GM13977 (cell line): ENCODE data around the gene LURAP1L.

Experiments
- DNase-seq: peaks from one replicate; pipeline ENCODE4 v3.0.0; 2012; ENCODE audit warnings: low spot score
- in situ Hi-C: fragments of 300-500 bp; cut with MboI; formaldehyde crosslinking; loops from one replicate; pipeline ENCODE4 v1.12.0; 2022; ENCODE audit warnings: low sequenced_read_pairs, low pct_unique_long_range_greater_than_20kb, mixed read lengths, inconsistent platforms; ENCODE audit not compliant: unreplicated experiment
- TF ChIP-seq, protein P1 (sequence below): IDR thresholded peaks from 2 replicates; pipeline ENCODE4 v1.5.1; 2012; ENCODE audit warnings: mild to moderate bottlenecking, control low read depth; ENCODE audit not compliant: insufficient read depth; ENCODE audit errors: extremely low read depth, missing control alignments

Gene LURAP1L

DNA sequence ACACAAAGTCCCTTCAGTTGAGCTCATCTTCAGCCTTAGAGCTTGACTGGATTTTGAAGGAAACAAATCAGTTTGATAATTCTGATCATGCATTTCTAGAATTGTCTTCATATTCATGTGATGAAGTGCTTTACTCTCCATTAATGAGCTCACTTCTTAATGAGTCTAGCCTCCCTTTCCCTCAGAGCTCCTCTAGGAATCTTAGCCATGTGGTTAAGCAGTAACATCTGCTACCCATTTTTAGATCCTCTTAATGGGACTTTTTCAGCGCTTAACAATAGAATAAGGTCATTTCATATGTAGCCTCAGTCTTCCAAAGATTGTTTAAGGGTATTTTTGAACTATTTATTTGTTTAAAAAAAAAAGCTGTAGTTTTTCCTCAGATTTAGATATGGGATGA is 36.9 kb upstream of the LURAP1L start:
- TF ChIP-seq, protein P1, sequence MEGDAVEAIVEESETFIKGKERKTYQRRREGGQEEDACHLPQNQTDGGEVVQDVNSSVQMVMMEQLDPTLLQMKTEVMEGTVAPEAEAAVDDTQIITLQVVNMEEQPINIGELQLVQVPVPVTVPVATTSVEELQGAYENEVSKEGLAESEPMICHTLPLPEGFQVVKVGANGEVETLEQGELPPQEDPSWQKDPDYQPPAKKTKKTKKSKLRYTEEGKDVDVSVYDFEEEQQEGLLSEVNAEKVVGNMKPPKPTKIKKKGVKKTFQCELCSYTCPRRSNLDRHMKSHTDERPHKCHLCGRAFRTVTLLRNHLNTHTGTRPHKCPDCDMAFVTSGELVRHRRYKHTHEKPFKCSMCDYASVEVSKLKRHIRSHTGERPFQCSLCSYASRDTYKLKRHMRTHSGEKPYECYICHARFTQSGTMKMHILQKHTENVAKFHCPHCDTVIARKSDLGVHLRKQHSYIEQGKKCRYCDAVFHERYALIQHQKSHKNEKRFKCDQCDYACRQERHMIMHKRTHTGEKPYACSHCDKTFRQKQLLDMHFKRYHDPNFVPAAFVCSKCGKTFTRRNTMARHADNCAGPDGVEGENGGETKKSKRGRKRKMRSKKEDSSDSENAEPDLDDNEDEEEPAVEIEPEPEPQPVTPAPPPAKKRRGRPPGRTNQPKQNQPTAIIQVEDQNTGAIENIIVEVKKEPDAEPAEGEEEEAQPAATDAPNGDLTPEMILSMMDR: no peak
- DNase-seq: no peak
- in situ Hi-C loops: no loop called here

GRCh38 chr9:12739014-12739652 is 35.7 kb upstream of the LURAP1L start:
- TF ChIP-seq, protein P1: no peak
- DNase-seq: no peak
- in situ Hi-C loops: no loop called here

DNA sequence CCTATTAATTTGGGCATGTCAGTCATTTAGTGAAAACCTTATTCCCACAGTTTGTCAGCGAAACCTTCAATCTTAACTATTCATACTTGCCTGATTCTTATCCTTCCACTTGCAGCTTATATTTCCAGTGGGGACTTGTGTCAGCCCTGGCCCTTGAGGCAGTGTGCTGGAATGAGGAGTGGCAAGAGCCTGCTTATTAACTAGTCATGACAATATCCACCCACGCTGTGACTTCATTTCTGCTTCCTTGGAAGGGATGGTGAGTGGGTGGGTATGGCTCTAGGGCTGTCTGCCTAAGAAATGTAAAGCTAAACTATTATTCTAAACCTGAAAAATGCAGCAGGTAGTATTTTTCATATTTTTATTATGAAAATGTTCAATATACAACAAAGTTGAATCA is 34.0 kb upstream of the LURAP1L start:
- DNase-seq: no peak
- in situ Hi-C loops: no loop called here
- TF ChIP-seq, protein P1: no peak

DNA sequence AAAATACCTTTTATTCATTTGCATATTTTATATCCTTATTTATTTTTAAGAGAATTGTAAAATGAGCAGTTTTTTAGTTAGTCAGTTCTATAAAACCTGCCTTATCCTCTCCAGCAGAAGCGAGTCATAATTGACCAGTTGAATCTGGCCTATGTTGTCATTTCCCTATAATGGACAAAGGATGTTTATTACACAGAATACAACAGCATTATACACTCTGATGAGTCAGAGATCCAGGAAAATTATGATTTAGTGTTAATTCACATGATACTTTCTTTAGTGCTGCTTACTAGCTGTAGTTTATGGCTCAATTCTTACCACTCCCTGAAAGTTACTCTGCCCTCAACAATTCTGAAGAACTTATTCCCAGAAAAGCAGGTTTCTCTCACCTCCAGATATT is 26.8 kb upstream of the LURAP1L start:
- in situ Hi-C loops: no loop called here
- no peak for DNase-seq
- TF ChIP-seq, protein P1: no peak

DNA sequence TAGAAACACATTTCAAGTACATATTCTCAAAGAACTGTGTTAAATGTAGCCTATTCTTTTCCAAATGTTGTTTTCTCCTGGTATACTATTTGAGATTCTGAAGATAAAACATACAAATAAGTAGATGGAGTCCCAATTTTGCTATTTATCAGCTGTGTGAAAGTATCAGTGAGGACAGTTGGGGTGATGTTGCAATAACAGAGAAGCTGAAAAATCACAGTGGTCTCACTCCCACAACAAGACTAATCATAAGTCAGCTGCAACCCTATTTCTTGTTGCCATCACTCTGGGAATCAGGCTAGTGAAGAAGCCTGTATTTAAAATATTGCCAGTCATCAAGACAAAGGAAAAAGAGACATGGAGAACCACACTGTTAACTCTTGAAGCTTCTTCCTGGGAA is 25.9 kb upstream of the LURAP1L start:
- in situ Hi-C loops: no loop called here
- TF ChIP-seq, protein P1: no peak
- DNase-seq: no peak

DNA sequence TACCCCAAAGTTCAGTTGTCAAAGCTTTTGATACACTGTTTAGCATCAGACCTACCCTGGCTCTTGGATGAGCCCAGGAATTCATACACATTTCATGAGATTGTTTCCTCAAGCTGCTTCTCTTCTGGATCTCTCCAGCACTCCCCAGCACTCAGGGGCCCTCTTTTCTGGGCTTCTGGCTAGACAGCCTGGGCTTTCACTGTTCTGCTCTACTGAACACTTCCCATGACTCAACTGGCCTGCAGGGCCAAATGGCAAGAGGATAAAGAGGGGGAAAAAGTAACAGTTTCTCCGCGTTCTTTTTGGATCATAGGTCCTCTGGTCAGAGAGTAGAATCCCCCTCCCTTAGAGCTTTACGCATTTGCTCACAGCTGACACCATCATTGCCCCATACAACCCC is 20.9 kb upstream of the LURAP1L start:
- DNase-seq: no peak
- TF ChIP-seq, protein P1: no peak
- in situ Hi-C loops: no loop called here
